Measurements from ENCODE around the gene SCAPER. TPM values are rescaled to one million over a fixed set of nuclear protein-coding genes. Genes with fewer than 3 reads are reported as not detected.

The SCAPER gene
- total and polyA plus RNA-seq, 4 donors = 3.3 to 18.0 (median 9.9) TPM

DNA sequence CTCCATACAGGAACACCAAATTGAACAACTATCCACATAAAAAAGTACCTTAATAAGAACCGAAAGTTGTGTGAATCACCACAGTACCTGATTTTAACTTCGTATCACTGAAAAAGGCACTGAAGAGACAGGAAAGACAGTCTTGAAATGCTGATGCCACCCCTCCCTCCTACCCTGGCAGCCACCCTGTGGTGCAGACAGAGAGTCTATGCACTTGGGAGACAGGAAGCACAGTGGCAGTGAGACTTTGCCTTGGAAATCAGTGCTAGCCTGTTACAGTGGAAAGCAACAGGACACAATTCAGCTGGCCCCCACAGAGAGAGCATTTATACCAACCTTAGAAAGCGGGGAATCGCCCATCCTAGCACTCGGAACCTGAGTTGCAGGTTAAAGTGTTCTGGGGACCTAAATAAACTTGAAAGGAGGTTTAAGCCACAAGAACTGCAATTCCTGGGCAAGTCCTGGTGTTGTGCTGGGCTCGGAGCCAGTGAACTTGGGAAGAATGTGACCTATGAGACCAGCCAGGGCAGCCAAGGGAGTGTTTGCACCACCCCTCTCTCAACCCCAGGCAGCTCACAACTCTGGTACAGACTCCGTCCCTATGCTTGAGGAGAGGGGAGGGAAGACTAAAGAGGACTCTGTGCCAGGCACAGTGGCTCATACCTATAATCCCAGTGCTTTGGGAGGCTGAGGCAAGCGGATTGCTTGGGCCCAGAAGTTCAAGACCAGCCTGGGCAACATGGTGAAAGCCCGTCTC is 328.4 kb downstream of the SCAPER start:
- peak; percentile 55 for DNase-seq (ENCODE audit: low spot score)
- WGBS = 55% methylated on average over 9 of the region's 9 CpGs
- peaks cover 0 to 3% (median 0%) of the 10 kb centered on the region in 4 donors for H3K9me3 ChIP-seq (ENCODE audit: control insufficient read depth in 4 of 4, low read length in 3 of 4)
- H3K4me3 ChIP-seq (ENCODE audit: low read depth in 1 of 3, low read length in 3 of 3) = no peak overlapping the region
- H3K27me3 ChIP-seq (ENCODE audit: control insufficient read depth in 4 of 4, insufficient read depth in 4 of 4, low read length in 3 of 4) = no peaks in the 10 kb centered on the region
- peaks cover 0 to 12% (median 8%) of the 10 kb centered on the region in 4 donors for H3K4me1 ChIP-seq (ENCODE audit: control insufficient read depth in 4 of 4, insufficient read depth in 4 of 4, low read length in 3 of 4)
- no peak overlapping the region for H3K27ac ChIP-seq (ENCODE audit: low read depth in 1 of 2, low read length in 2 of 2)
- no peak overlapping the region for H3K9ac ChIP-seq (ENCODE audit: low read depth in 1 of 2, low read length in 2 of 2)
- no peaks in the 10 kb centered on the region for H3K36me3 ChIP-seq (ENCODE audit: control insufficient read depth in 4 of 4, insufficient read depth in 3 of 4, low read depth in 1 of 4, low read length in 3 of 4)
- TF ChIP-seq HNF4G (IDR thresholded peaks at IDR 0.05) (peak; percentile 43), JUND (IDR thresholded peaks at IDR 0.05) (peak in 1 of 2 donors; percentile 47), HNF4A (conservative IDR thresholded peaks at IDR 0.05) (peak; percentile 72 to 82), NR2F2 (IDR thresholded peaks at IDR 0.05) (peak; percentile 91), RXRA (IDR thresholded peaks at IDR 0.05) (peak; percentile 72 to 77), SP1 (IDR thresholded peaks at IDR 0.05) (peak; percentile 35), FOXA1 (IDR thresholded peaks at IDR 0.05) (no peak), RAD21 (IDR thresholded peaks at IDR 0.05) (peak in 1 of 2 donors; percentile 49)
- TF ChIP-seq, protein P1, sequence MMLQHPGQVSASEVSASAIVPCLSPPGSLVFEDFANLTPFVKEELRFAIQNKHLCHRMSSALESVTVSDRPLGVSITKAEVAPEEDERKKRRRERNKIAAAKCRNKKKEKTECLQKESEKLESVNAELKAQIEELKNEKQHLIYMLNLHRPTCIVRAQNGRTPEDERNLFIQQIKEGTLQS (IDR thresholded peaks at IDR 0.05) = no peak
- TF ChIP-seq, protein P2, sequence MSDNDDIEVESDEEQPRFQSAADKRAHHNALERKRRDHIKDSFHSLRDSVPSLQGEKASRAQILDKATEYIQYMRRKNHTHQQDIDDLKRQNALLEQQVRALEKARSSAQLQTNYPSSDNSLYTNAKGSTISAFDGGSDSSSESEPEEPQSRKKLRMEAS (IDR thresholded peaks at IDR 0.05) = no peak
- TF ChIP-seq, protein P3, sequence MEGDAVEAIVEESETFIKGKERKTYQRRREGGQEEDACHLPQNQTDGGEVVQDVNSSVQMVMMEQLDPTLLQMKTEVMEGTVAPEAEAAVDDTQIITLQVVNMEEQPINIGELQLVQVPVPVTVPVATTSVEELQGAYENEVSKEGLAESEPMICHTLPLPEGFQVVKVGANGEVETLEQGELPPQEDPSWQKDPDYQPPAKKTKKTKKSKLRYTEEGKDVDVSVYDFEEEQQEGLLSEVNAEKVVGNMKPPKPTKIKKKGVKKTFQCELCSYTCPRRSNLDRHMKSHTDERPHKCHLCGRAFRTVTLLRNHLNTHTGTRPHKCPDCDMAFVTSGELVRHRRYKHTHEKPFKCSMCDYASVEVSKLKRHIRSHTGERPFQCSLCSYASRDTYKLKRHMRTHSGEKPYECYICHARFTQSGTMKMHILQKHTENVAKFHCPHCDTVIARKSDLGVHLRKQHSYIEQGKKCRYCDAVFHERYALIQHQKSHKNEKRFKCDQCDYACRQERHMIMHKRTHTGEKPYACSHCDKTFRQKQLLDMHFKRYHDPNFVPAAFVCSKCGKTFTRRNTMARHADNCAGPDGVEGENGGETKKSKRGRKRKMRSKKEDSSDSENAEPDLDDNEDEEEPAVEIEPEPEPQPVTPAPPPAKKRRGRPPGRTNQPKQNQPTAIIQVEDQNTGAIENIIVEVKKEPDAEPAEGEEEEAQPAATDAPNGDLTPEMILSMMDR (IDR thresholded peaks at IDR 0.05; ENCODE audit: low read depth, low read length, missing input control) = no peak

DNA sequence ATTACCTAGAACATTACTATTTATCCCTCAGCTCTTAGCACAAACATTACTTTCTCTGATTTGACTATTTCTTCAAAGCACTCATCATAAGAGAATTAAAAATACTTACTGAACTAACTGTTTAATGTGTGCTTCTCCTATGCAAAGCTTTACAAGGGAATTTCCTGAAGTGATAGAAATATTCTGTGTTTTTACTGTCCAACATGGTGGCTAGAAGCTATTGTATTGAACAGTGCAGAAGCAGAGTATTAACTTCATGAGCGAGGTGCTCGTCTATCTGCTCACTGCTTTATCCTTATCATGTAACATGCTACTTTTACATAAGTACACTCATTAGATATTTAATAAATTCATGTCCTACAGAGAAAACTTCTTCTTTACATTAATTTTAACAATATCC is 329.5 kb downstream of the SCAPER start:
- peaks cover 0 to 12% (median 8%) of the 10 kb centered on the region in 4 donors for H3K4me1 ChIP-seq (ENCODE audit: control insufficient read depth in 4 of 4, insufficient read depth in 4 of 4, low read length in 3 of 4)
- WGBS = 100% methylated on average over 2 of the region's 2 CpGs
- no peak for TF ChIP-seq SP1 (IDR thresholded peaks at IDR 0.05)
- TF ChIP-seq, protein P4, sequence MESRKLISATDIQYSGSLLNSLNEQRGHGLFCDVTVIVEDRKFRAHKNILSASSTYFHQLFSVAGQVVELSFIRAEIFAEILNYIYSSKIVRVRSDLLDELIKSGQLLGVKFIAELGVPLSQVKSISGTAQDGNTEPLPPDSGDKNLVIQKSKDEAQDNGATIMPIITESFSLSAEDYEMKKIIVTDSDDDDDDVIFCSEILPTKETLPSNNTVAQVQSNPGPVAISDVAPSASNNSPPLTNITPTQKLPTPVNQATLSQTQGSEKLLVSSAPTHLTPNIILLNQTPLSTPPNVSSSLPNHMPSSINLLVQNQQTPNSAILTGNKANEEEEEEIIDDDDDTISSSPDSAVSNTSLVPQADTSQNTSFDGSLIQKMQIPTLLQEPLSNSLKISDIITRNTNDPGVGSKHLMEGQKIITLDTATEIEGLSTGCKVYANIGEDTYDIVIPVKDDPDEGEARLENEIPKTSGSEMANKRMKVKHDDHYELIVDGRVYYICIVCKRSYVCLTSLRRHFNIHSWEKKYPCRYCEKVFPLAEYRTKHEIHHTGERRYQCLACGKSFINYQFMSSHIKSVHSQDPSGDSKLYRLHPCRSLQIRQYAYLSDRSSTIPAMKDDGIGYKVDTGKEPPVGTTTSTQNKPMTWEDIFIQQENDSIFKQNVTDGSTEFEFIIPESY (IDR thresholded peaks at IDR 0.05) = no peak
- TF ChIP-seq TAF1 (conservative IDR thresholded peaks at IDR 0.05) = no peak

DNA sequence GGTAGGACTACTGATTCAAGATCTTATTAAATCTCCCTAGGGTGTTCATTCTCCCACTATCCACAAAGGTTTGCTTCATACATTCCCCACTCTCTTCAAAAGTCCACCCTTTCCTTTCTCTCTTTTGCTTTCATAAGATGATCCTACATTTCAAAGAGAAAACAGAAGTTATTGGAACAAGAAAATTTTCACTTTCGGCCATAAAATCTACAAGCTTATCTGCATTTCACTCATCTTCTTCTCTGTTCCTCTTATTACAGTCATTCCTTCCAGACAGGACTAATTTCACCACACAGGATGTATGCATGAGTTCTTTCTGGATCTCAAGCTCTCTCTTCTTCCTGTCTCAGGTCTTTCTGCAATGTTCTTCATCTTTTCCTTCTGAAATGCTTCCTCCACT is 329.9 kb downstream of the SCAPER start:
- Histone ChIP-seq H3K36me3 (ENCODE audit: control insufficient read depth in 4 of 4, insufficient read depth in 3 of 4, low read depth in 1 of 4, low read length in 3 of 4) (no peaks in the 10 kb centered on the region), H3K9ac (ENCODE audit: low read depth in 1 of 2, low read length in 2 of 2) (no peak overlapping the region), H3K9me3 (ENCODE audit: control insufficient read depth in 4 of 4, low read length in 3 of 4) (no peaks in the 10 kb centered on the region), H3K4me3 (ENCODE audit: low read depth in 1 of 3, low read length in 3 of 3) (no peak overlapping the region), H3K4me1 (ENCODE audit: control insufficient read depth in 4 of 4, insufficient read depth in 4 of 4, low read length in 3 of 4) (peaks cover 0 to 12% (median 8%) of the 10 kb centered on the region in 4 donors), H3K27me3 (ENCODE audit: control insufficient read depth in 4 of 4, insufficient read depth in 4 of 4, low read length in 3 of 4) (no peaks in the 10 kb centered on the region), H3K27ac (ENCODE audit: low read depth in 1 of 2, low read length in 2 of 2) (no peak overlapping the region)
- WGBS = 75% methylated on average over 1 of the region's 1 CpG
- no peak for DNase-seq (ENCODE audit: low spot score)
- TF ChIP-seq JUND (IDR thresholded peaks at IDR 0.05) = no peak
- no peak for TF ChIP-seq EGR1 (IDR thresholded peaks at IDR 0.05; ENCODE audit: low read depth in 2 of 2)
- TF ChIP-seq HNF4A (conservative IDR thresholded peaks at IDR 0.05) = no peak
- TF ChIP-seq NR2F2 (IDR thresholded peaks at IDR 0.05) = no peak
- TF ChIP-seq GABPA (IDR thresholded peaks at IDR 0.05 in 1 of 2, conservative IDR thresholded peaks at IDR 0.05 in 1 of 2) = no peak
- TF ChIP-seq RAD21 (IDR thresholded peaks at IDR 0.05) = no peak
- no peak for TF ChIP-seq RXRA (IDR thresholded peaks at IDR 0.05)
- TF ChIP-seq HNF4G (IDR thresholded peaks at IDR 0.05) = no peak
- TF ChIP-seq YY1 (IDR thresholded peaks at IDR 0.05) = no peak
- TF ChIP-seq, protein P3 (IDR thresholded peaks at IDR 0.05; ENCODE audit: low read depth, low read length, missing input control) = no peak
- no peak for TF ChIP-seq FOXA2 (IDR thresholded peaks at IDR 0.05)
- no peak for TF ChIP-seq FOXA1 (IDR thresholded peaks at IDR 0.05)
- TF ChIP-seq TAF1 (conservative IDR thresholded peaks at IDR 0.05) = no peak
- TF ChIP-seq, protein P2 (IDR thresholded peaks at IDR 0.05) = no peak
- TF ChIP-seq, protein P4 (IDR thresholded peaks at IDR 0.05) = no peak

More for the DNA sequence above, 329.5 kb downstream of the SCAPER start:
- H3K27ac ChIP-seq (ENCODE audit: low read depth in 1 of 2, low read length in 2 of 2) = no peak overlapping the region
- H3K36me3 ChIP-seq (ENCODE audit: control insufficient read depth in 4 of 4, insufficient read depth in 3 of 4, low read depth in 1 of 4, low read length in 3 of 4) = no peaks in the 10 kb centered on the region
- H3K9ac ChIP-seq (ENCODE audit: low read depth in 1 of 2, low read length in 2 of 2) = no peak overlapping the region
- no peak overlapping the region for H3K4me3 ChIP-seq (ENCODE audit: low read depth in 1 of 3, low read length in 3 of 3)
- DNase-seq (ENCODE audit: low spot score) = no peak
- H3K9me3 ChIP-seq (ENCODE audit: control insufficient read depth in 4 of 4, low read length in 3 of 4) = no peaks in the 10 kb centered on the region
- no peaks in the 10 kb centered on the region for H3K27me3 ChIP-seq (ENCODE audit: control insufficient read depth in 4 of 4, insufficient read depth in 4 of 4, low read length in 3 of 4)
